Psoas muscle (tissue), 8 donors: ENCODE measurements around the gene PDE6C. TPM values are rescaled to one million over a fixed set of nuclear protein-coding genes. Genes with fewer than 3 reads are reported as not detected.

Experiments used
- ATAC-seq, 4 donors: fragments of 200-7000 bp; cut with Tn5 transposase; one replicate each; pipeline ENCODE4 v1.9.1; 2020; ENCODE audit warnings: moderate library complexity in 3 of 4, mild to moderate bottlenecking in 2 of 4
- DNase-seq, 2 donors: peaks; one replicate each; pipeline ENCODE4 v3.0.0-alpha.2; 2020
- H3K27ac ChIP-seq: fragments of 200-600 bp; one replicate; pipeline ENCODE4 v1.8.0; 2022
- H3K27me3 ChIP-seq, 3 donors: fragments of 200-600 bp in 1 of 3; one replicate each; pipeline versions ENCODE4 v1.6.1 to v1.8.0; 2013 to 2022; ENCODE audit warnings: low read length in 2 of 3, mild to moderate bottlenecking in 2 of 3, moderate library complexity in 1 of 3; ENCODE audit not compliant: insufficient read depth in 3 of 3
- H3K36me3 ChIP-seq, 2 donors: fragments of 200-600 bp in 1 of 2; one replicate each; pipeline versions ENCODE4 v1.6.1 to v1.8.0; 2013 to 2022; ENCODE audit warnings: low read depth in 1 of 2, mild to moderate bottlenecking in 1 of 2, moderate library complexity in 1 of 2; ENCODE audit not compliant: insufficient read depth in 1 of 2
- H3K4me1 ChIP-seq: fragments of 200-600 bp; one replicate; pipeline ENCODE4 v1.8.0; 2022
- H3K4me3 ChIP-seq: fragments of 200-600 bp; one replicate; pipeline ENCODE4 v1.8.0; 2022; ENCODE audit warnings: mild to moderate bottlenecking
- H3K9me3 ChIP-seq: fragments of 200-600 bp; one replicate; pipeline ENCODE4 v1.8.0; 2022
- WGBS, 3 donors: extraction: QIAGEN DNeasy Blood & Tissue Kit; methylation state at CpG; one replicate each; pipeline versions ENCODE4 v1.1.6 to v1.1.7; 2013; 5-methylcytosine and 5-hydroxymethylcytosine counted together
- intact Hi-C, 2 donors: fragments of 100-400 bp; cut with DNase I; formaldehyde crosslinking; loops; one replicate each; pipeline versions ENCODE4 v1.11.0 to v1.14.2; 2022
- polyA plus RNA-seq, 3 donors: library from polyadenylated mRNA; stranded (reverse); fragments of 200-250 nt; gene quantifications; one replicate each; pipeline ENCODE4 v1.2.3, GENCODE V29; 2013
- total RNA-seq, 4 donors: library from RNA; stranded (reverse); fragmentation: NEBNext Ultra II Directional in 2 of 4; extraction: Animal tissue kit (Norgen Biotek cat#: 25700) in 2 of 4; gene quantifications; one replicate each; pipeline versions ENCODE4 v1.2.1 to v1.2.4, GENCODE V29; 2021 to 2023
- TF ChIP-seq, protein P1 (sequence below): fragments of 200-600 bp; IDR thresholded peaks from one replicate; pipeline ENCODE4 v1.8.0; 2022; ENCODE audit warnings: antibody characterized with exemption
- donor health status: healthy with polysubstance abuse.
- donor health status: DM: no; HTN: no; CAD: no; lungs with moderate emphysema.
- donor health status: Bipolar disorder and iron deficiency.
- donor health status: healthy.
- donor health status: DM: yes; HTN: yes; CAD: no.
- donor health status: DM: no; HTN: no; CAD: no.
- donor health status: DM: no; HTN: no; CAD: no.
- donor health status: DM: yes; HTN: yes; CAD: no.

The PDE6C gene
- total and polyA plus RNA-seq, 7 donors: not detected

DNA sequence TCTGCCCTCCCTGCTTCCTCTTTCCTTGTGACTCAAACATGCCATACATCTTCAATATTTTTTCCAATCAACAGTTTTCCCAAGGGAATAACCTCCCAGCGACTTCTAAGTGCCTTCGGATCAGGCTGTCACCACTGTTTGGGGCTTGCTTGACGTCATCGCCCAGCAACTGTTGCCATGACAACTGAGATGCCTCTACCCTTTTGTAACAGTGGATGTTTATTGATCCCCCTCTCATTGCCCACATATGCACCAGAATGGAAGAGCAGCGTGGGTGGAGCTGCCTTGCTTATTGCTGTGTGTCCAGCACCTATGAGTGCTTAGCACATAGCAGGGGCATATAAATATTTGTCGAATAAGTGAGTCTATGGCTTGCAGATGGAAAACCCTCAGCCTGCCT, 31.5 kb upstream of the PDE6C start:
- intact Hi-C loops: no loop called here
- WGBS, 3 donors: 28 to 33% (median 31%) methylated on average over 6 of the region's 6 CpGs
- no peaks in the 10 kb centered on the region for H3K4me1 ChIP-seq

GRCh38 chr10:93584445-93584844, 27.9 kb upstream of the PDE6C start:
- TF ChIP-seq, protein P1, sequence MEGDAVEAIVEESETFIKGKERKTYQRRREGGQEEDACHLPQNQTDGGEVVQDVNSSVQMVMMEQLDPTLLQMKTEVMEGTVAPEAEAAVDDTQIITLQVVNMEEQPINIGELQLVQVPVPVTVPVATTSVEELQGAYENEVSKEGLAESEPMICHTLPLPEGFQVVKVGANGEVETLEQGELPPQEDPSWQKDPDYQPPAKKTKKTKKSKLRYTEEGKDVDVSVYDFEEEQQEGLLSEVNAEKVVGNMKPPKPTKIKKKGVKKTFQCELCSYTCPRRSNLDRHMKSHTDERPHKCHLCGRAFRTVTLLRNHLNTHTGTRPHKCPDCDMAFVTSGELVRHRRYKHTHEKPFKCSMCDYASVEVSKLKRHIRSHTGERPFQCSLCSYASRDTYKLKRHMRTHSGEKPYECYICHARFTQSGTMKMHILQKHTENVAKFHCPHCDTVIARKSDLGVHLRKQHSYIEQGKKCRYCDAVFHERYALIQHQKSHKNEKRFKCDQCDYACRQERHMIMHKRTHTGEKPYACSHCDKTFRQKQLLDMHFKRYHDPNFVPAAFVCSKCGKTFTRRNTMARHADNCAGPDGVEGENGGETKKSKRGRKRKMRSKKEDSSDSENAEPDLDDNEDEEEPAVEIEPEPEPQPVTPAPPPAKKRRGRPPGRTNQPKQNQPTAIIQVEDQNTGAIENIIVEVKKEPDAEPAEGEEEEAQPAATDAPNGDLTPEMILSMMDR: no peak
- H3K27me3 ChIP-seq: peaks cover 0 to 2% (median 0%) of the 10 kb centered on the region in 3 donors
- no peaks in the 10 kb centered on the region for H3K9me3 ChIP-seq
- DNase-seq: no peak
- intact Hi-C loops: no loop called here
- H3K4me3 ChIP-seq: no peak overlapping the region
- H3K36me3 ChIP-seq: no peaks in the 10 kb centered on the region
- WGBS, 3 donors: 86 to 96% (median 89%) methylated on average over 7 of the region's 7 CpGs
- ATAC-seq: no peak
- H3K27ac ChIP-seq: no peak overlapping the region
- H3K4me1 ChIP-seq: no peaks in the 10 kb centered on the region

More for the DNA sequence above, 31.5 kb upstream of the PDE6C start:
- Histone ChIP-seq H3K9me3 (no peaks in the 10 kb centered on the region), H3K36me3 (no peaks in the 10 kb centered on the region), H3K27ac (no peak overlapping the region), H3K27me3 (peaks cover 0 to 2% (median 0%) of the 10 kb centered on the region in 3 donors), H3K4me3 (no peak overlapping the region)
- TF ChIP-seq, protein P1: no peak
- no peak for ATAC-seq
- DNase-seq: no peak

- Histone ChIP-seq H3K9me3 (no peaks in the 10 kb centered on the region), H3K27me3 (no peaks in the 10 kb centered on the region), H3K36me3 (no peaks in the 10 kb centered on the region), H3K4me1 (no peaks in the 10 kb centered on the region), H3K4me3 (no peak overlapping the region), H3K27ac (no peak overlapping the region)
- intact Hi-C loops: no loop called here
- TF ChIP-seq, protein P1: no peak
- no peak for DNase-seq
- WGBS, 3 donors: 81 to 83% (median 83%) methylated on average over 15 of the region's 15 CpGs
- ATAC-seq: no peak
Observed at GRCh38 chr10:93589648-93590562, 22.4 kb upstream of the PDE6C start.

DNA sequence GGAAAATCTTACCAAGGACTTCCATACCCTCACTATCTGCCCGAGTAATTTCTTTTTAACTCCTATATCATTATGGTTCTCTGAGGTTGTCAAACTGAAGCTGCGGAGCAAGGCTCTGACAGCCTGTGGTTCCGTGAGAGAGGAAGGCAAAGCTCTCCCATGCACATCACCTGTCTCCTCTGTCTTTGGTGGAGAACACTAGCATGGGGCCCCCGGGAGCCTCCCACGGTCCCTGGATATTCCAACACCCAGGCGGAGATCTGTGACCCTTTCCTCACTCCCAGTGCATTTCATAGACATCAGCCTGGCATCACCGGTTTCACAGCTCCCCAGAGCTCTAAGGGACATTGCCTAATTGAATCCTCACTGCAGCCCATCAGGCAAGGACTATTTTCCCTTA, 21.7 kb upstream of the PDE6C start:
- intact Hi-C loops: no loop called here
- H3K27me3 ChIP-seq: no peaks in the 10 kb centered on the region
- H3K9me3 ChIP-seq: no peaks in the 10 kb centered on the region
- no peak overlapping the region for H3K4me3 ChIP-seq
- no peaks in the 10 kb centered on the region for H3K36me3 ChIP-seq
- no peak overlapping the region for H3K27ac ChIP-seq
- ATAC-seq: no peak
- H3K4me1 ChIP-seq: no peaks in the 10 kb centered on the region
- DNase-seq: no peak
- WGBS, 3 donors: 85 to 91% (median 85%) methylated on average over 7 of the region's 7 CpGs
- TF ChIP-seq, protein P1: no peak
